UCSD-AML1 (cell line): Measurements from ENCODE around the gene SLC6A1.

Experiments
- DNase-seq: peaks from one replicate; lab custom pipeline; 2025; ENCODE audit not compliant: unreplicated experiment; lab: John Stamatoyannopoulos, UW

The SLC6A1 gene

DNA sequence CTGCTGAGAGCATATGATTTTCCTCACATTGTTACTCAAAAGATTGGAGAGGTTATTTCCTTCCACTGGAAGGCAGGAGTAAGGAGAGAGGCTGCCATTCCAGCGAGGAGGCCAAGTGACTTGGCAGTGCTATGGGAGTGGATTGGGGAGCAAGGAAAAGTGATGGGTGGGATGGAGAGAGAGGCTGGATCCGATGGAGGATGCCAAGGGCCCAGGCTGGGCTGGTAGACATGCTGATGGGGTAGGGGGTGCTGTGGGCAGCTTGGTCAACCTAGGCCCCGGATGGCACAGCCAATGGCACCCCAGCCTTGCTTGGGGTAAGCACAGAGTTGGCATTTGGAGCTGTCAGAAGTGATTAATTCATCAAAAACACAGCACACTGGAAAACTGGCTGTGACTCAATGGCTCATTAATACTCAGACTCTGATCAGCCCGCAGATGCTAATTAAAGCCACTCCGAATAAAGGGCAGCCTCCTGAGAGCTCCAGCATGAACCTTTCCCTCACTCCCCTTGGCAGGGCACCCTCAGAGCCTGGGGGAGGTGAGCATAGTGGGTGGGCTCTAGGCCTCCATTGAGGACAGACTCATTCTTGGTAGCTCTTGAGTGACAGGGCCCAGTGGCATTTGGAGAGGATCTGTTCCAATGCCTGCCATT lies 22.1 kb upstream of the SLC6A1 start:
- DNase-seq = no peak

DNA sequence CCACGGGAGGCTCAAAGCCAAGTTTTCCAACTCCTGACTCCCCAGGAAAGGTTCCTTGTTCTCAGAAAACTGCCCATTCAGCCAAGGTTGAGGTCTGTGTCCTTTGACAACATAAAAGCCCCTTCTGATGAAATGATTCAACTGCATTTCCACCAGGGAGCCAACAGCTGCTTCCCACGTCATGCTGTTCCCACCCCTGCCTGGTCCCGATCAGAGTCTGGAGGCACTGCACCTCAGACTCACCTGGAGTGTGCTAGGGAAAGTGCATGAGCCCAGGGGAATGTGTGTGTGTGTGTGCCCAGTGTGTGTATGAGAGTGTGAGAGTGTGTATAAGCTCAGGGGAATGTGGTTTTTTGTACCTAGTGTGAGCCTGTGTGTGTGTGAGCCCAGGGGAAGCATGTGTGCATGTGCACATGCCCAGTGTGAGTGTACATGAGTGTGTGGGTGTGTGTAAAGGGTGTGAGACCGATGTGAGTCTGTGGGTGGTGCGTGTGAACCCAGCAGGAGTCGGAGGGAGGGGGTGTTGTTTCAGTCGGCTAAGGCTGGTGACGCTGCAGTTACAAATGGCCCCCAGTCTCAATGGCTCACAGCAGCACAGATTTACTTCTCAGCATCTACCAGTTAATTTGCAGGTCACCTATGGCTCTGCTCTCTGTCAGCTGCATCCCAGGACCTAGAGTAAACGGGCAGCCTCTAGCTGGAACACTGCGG lies 20.3 kb upstream of the SLC6A1 start:
- DNase-seq = no peak

DNA sequence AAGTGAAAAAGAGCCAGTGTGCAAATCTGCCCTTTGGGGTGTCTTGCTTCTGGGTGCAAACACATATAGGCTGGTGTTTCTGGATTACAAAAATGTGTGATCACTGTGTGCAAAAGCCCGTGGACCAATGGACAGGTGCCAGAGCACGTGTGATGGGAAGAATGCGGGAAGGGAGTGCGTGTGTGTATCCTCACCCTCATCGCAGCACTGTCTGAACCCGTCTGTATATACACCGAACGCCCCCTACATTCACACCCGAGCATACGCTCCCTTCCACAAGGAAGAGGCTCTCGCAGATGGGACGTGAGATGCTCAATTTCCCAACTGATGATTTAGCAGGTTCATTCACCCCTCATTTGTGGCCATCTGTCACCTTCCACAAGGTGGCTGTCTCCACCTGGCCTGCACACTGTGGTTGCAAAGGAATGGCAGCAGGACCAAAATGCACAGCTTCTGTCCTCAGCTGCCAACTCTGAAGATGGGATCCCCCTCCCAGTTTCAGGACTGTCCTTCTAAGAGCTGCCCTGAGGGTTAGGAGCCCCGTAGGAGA lies 19.4 kb upstream of the SLC6A1 start:
- no peak for DNase-seq

DNA sequence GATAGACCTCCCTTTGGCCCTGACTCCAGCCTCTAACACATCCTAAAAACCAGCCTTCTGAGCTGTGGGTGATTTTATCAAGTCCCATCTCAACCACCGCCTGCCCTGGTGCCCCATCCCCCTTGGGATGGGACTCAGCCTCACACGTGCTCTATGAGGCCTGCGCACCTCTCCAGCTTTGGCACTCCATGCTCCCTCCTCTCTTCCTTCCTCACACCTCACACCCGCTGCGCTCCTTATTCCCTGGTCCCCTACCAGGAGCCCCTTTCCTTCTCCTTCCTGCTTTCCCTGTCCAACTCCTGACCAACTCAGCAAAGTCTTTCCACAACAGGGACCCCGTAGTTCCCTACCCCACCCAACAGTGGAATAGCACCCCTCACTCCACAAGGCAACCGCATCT lies 18.4 kb upstream of the SLC6A1 start:
- DNase-seq = no peak

DNA sequence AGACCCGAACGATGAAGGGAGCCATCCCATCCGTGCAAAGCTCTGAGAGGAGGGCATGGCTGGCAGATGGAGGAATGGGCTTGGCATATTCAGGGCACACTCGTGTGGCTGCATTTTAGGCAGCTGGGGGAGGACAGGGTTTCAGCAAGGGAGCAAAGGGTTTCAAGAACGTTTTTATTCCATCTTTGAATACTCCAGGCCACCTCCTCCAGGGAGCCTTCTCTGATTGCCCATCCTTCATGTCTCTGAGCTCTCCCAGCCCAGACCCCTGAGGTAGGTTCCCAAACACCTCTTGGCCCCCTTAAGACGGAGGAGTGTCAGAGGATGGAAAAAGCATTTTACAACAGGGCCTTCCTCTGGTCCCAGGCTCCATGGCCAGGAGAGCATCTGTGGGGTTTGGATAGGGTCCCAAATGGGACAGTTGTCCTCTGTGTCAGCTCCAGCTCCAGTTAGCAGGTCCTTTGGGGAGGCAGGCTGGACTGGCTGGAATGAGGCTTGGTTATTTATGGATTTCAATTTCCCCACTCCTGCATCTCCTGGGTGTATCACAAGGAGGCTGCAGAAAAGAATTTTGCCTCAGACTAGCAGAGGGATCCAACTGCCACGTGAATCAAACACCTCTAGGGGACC lies 17.7 kb upstream of the SLC6A1 start:
- DNase-seq = no peak

DNA sequence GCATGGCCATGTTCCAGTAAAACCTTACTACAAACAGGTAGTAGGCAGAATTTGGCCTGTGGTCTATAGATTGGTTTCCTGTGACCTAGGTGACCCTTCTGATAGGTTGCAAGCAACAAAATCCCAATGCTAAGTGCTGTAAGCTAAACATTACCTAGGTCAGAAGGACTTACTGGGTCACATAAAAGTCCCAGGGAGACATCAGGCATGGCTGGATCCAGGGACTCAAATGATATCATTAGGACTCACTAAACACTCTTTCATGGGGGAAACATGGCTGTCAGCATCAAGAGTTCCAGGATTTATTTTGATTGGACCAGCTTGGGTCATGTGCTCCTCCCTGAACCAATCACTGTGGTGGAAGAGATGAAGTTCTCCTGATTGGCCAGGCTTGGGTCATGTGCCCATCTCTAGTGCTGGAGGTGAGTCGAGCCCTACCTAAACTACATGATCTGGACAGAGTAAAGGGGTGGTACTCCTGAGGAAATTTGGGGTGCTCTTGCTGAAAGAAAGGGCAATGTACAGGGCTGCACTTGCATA lies 16.8 kb upstream of the SLC6A1 start:
- DNase-seq = no peak

DNA sequence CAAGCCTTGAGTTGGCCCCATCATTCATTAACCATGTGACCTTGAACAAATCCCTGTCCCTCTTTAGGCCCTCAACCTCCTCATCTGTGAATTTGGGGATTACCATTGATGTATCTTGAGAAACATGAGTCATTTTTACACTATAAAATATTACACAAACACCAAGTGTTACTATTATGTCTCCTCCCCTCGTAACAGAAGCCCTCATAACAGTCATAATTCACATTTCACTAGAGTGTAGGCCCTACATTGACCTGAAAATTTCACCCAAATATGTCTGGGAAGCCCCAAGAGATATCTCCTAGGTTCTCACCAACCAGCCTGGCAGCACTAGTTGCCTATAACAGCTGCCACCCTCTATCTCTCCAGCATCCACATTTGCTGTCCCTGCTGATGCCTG lies 15.8 kb upstream of the SLC6A1 start:
- no peak for DNase-seq

DNA sequence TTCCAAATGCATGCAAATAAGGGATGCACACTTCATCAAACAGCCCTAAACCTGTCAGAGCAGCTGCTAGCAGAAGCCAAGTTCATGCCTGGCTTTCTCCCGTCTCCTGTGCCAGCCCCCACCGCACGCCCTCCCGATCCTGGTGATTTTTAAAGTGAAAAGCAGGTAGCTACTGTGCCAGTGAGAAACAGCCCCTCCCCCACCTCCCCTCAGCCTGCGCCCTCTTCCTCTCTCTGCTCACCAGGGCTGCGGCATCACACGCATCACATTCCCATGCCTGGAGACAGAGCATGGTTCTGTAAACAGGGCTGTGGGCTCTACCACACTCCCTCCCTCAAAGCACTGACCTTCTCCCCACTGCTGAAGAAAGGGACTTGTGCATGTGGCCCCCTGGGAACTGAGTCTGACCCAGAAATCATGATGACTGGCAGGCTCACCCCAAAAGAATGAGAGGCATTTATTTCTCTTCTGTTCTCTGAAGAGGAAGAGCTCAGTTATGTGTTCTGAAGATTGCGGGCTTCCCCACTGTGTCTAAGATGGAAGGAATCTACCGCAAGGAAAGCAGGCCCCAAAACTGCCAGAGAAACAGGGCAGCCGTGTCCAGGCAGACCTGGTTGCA lies 14.5 kb upstream of the SLC6A1 start:
- DNase-seq = no peak

DNA sequence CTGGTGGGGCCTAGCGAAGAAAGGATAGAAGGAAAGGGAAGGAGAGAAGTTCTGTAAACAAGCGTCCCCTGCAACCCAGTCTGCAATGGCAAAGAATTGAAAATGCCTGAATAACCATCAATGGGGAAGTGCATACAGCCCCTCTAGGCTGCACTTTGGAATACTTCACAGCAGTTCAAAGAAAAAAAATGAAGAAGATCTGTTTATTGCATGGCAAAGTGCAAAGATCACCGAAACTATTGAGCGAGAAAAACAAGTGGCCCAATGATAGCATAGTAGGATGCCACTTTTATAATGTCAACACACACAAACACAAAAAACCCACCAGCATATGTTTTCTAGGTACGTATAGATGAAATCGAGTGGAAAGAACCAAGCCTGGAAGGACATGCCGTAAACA lies 13.6 kb upstream of the SLC6A1 start:
- no peak for DNase-seq

DNA sequence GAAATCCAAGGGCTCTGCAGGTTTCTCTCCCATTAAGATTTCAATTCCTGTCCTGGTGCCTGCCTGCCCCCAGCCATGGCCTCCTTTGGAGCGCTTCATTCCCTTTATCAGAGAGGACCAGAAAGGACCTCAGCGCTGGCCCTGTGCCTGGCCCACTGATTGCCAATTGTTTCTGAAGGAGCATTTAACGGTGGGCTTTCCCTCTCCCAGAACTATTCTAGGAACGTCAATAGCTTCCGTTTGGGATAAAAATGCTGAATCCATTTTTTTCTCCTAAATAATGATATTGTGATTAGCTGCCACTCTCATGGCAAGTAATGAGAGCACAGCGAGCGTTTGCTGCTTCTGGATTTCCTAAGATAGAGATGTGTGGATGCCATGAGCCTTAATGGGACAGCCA lies 12.2 kb upstream of the SLC6A1 start:
- DNase-seq = no peak

DNA sequence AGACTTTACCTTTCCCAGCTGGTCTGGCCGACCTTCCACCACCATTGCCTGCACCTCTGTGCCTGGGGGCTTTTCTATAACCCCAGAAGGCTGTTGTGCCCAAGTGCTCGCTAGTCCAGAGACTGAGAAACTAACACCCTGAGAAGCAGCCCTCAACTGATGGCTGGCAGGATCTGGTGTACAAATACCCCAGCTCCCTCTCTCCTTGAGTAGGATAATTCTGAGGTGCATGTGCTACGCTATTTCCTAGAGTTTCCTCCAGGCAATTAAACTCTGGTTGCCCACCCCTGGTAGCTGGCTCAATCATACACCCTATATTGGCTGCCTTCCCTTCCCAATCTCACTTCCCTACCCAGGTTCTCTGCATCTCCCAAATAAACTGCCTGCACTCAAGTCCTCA lies 11.5 kb upstream of the SLC6A1 start:
- DNase-seq = no peak

DNA sequence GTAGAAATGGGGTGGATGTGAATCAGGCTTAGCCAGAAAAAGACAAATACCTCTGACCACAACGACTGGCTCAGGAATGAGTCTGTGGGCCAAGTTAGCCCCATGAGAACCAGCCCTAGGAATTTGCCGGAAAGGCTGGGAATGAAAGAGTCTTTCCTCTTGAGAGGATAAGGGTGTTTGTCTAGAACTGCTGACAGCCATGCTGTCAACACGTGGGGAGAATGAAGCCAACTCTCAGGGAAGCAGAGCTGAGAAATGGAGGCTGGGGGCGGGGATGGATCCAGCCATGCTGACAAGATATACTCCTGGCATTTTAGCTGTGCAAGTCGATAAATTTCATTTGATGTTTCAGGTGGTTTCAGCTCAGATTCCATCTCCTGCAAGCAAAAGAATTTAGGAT lies 10.6 kb upstream of the SLC6A1 start:
- no peak for DNase-seq

DNA sequence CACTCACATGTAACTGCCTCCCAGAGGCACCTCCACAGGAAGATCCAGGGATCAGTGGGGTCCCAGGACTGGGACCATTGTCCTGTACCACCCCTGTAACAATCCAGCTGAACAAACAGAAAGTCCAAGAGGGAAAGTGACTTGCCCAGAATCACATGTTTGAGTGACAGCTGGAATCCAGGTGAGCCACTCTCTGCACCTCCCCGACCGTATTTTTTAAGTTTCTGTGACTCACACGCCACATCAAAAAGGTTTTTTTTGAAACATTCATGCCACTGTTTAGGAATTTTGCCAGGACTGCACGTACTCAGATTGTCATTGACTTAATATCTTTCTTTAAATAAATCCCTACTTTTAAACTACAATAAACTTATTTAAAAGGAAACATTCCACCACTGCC lies 9.8 kb upstream of the SLC6A1 start:
- DNase-seq = no peak

DNA sequence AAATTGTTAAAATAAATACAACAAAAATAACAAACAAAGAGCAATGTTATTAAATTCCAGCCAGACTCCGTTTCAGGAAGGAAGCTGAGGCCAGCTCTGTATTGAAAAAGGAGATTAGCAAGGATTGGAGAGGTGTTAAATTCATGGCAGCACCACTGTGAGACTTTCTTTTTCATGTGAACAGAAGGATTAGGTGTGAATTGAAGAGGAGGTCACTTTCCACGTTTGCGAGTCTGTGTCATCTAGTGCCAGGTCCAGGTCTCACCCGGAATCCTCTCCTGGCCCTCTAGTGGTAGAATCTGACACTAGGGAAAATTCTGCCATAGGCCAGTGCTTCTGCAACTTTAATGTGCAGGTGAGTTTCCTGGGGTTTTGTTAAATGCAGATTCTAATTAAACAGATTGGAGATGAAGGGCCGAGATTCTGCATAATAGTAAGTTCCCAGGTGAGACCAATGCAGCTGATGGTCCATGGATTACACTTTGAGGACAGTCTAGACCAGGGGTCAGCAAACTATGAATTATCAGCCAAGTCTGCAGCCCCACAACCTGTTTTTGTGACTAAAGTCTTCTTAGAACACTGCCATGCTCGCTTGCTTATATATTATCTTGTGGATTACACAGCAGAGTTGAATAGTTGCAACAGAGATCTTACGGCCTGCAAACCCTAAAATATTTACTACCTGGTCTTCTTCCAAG lies 9.2 kb upstream of the SLC6A1 start:
- no peak for DNase-seq

DNA sequence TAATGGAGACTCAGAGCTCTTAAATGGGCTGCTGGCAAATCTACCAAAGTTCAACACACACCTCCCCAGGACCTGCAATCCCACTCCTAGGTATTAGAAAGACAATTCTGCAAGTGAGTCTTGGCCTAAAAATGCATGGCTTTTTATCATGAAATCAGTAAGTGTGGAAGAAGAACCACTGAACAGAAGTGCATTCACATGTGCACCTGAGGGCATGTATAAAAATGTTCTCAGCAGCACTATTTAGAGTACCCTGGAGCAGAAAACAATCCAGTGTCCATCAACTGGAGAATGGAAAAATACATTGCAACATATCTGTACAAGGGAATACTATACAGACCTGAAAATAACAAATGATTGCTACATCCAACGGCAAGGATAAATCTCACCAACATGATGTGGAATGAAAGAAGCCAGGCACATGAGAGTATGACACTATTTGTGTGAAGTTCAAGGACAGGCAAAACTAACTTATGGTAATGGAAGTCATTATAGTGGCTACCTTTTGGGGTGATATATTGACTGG lies 8.1 kb upstream of the SLC6A1 start:
- DNase-seq = no peak

DNA sequence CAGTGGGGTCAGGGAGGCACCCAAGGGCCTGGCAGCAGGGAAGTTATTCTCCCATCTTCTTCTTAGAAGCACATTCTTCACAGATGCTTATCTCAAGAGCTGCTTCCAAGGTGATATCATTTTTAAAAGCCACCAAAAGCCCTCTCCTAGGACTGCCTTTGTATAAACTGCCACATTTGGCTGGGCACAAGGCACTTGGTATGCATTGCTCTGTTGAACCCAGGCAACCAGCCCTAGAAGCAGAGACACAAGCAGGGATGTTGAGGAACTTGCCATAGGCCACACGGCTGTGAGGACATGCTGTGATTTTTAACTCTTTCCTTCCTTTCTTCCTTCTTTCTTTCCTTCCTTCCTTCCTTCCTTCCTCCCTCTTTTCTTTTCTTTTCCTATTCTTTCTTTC lies 7.4 kb upstream of the SLC6A1 start:
- no peak for DNase-seq

DNA sequence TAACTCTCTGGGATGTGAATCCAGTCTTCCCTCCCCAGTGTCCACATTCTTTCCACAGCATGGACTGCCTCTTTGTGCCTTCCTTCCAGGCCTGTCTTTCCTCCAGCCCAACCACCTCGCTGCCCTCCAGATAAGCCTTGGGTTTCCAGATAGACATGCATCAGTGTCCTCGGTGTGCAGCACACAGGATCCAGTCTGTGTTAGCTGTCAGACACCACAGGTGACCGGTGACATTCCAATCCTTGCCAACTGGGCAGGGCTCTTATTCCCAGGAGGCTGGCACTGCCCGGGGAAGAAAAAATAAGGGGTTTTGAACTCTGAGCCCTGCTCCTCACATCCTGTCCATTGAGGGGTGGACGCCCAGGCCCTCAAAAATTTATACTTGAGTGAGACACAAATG lies 6.0 kb upstream of the SLC6A1 start:
- DNase-seq = no peak

DNA sequence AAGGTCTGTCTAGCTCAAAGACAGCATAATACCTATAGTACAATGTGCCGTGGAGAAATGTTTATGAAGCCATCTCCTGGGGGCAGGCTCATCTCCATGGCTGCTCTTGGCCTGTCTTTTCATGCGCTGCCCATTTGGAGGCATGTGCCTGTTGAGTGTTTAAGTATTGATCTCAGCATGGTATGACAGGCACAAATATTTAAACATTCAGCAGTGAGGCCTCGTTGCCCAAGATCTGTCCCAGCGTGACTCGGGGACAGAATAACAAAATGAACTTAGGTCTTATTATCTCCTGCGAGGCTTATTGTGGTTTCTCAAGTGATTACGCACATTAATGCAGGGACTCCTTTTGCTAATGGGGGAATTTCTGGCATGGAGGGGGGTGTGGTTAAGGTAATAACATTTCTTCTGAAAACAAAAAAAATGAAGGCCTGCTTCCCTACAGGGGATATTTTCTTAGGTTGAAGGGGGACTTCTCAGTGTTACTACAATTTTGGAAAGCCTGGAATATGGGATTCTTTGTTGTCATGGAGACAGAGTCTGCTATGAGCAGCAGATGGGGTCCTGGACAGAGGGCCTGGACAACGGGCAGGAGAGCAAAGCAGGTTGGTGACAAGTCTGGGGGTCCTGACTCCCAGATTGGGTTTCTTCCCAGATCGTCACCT lies 4.4 kb upstream of the SLC6A1 start:
- no peak for DNase-seq

DNA sequence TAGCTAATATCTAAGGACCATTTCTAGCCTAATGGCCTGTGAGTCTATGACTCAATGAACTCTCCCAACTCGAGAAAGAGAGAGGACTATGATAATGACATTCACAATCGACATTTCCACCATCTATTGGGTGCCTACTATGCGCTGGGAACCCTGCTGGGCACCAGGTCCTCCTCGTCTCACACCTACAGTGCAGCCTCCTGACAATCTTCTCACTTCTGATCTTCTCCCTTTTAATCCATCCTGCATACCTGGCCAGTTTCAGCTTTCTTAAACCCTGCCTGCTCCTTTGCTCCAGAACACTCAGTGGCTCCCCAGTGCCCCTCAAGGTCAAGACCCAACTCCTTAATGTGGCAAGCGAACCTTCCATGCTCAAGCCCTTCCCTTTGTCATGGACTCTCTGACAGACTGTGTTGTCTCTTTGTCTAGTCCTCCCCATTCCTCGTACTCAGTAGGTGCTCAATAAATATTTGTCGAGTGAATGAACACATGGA lies 3.5 kb upstream of the SLC6A1 start:
- DNase-seq = no peak
